CD1c-positive myeloid dendritic cell (primary cell): Measurements from ENCODE around the gene GPC5.
"Not testable (repeated sequence)": the region's sequence is repeated elsewhere in the genome, so short reads cannot be mapped to it uniquely, and the experiment has no call there.

Experiments
- DNase-seq: peaks from one replicate; pipeline ENCODE4 v3.0.0-alpha.2; 2016; ENCODE audit errors: extremely low spot score

The GPC5 gene

GRCh38 chr13:92538164-92538563 lies 1139.7 kb downstream of the GPC5 start:
- DNase-seq: no peak

DNA sequence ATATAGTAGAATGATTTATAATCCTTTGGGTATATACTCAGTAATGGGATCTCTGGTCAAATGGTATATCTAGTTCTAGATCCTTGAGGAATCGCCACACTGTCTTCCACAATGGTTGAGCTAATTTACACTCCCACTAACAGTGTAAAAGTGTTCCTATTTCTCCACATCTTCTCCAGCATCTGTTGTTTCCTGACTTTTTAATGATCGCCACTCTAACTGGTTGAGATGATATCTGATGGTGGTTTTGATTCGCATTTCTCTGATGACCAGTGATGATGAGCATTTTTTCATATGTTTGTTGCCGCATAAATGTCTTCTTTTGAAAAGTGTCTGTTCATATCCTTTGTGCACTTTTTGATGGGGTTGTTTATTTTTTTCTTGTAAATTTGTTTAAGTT lies 1140.7 kb downstream of the GPC5 start:
- DNase-seq: not testable (repeated sequence)

- no peak for DNase-seq
These were observed 1148.8 kb downstream of the GPC5 start for GRCh38 chr13:92547266-92547665.

- no peak for DNase-seq
These were observed 1150.9 kb downstream of the GPC5 start for GRCh38 chr13:92549276-92549675.

GRCh38 chr13:92553470-92554114 lies 1155.2 kb downstream of the GPC5 start:
- DNase-seq: no peak

DNA sequence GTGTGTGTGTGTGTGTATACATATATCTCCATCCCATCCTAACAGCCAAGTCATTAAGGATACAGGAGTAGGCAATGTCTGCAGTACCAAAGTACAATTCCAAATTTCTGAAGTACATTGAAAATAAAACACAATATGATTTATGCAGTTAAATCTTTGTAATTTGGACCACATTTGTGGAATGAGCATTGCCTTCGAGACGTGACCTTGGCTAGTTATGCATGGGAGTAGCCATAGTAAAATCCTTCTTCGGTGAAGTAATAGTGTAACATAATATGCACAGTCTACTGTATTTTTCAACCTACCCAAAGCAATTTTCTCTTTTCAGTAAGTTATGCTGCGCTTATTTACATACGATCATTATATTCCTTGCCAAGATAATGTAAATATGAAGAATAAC lies 1162.5 kb downstream of the GPC5 start:
- DNase-seq: no peak

DNA sequence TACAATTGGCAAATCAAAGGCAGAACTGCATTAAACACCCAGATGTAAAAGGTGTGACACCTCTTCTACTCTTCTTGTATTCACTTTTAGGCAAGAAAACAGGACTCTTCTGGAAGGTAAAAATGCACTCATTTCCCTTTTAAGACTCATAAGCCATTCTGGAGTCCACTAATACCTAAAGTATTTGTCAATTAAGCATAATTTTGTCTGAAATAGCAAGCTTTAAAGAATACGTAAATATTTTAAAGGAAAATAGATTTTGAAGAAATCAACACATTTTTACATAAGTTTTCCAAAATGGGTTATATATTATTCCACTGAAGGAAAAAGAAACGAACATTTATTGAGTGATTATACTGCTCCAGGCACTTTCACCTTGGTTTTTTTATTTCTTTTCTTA lies 1166.5 kb downstream of the GPC5 start:
- no peak for DNase-seq

DNA sequence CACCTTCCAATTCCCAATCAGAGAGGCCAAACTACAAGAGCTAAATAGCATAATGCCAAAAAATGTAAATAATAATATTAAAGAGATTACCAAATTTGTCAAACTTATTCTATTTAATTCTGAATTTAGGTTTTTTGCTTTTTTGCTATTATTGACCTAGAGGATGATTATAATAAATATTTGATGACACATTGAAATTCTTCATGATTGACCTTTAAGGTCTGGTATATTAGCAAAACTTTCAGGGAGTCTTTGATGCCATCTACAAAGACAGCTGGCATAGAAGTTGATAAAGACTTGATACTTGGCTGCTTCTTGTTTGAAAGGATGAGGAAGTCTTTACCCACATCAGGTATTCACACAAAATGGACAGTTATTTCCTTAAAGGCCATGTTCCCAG lies 1168.3 kb downstream of the GPC5 start:
- no peak for DNase-seq

- no peak for DNase-seq
These were observed 1173.8 kb downstream of the GPC5 start for GRCh38 chr13:92572190-92572589.

- no peak for DNase-seq
These were observed 1175.1 kb downstream of the GPC5 start for GRCh38 chr13:92573467-92574057.

- no peak for DNase-seq
These were observed 1176.1 kb downstream of the GPC5 start for GRCh38 chr13:92574499-92574898.

- no peak for DNase-seq
These were observed 1177.4 kb downstream of the GPC5 start for GRCh38 chr13:92575777-92576176.

DNA sequence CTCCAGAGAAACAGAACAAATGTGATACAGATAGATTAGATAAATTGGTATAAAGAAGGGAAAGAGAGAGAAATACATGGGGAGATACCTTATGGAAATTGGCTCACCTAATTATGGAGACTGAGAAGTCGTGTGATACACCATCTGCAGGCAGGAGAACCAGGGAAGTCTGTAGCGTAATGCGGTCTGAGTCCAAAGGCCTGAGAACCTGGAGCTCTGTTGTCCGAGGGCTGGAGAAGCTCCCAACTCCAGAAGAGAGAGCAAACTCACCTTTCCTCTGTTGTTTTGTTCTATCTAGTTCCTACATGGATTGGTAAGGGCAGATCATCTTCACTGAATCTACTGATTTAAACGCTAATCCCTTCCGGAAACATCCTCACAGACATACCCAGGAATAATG lies 1179.9 kb downstream of the GPC5 start:
- DNase-seq: no peak

GRCh38 chr13:92589955-92590354 lies 1191.5 kb downstream of the GPC5 start:
- DNase-seq: no peak

- DNase-seq: no peak
These were observed 1192.1 kb downstream of the GPC5 start for GRCh38 chr13:92590503-92590908.

DNA sequence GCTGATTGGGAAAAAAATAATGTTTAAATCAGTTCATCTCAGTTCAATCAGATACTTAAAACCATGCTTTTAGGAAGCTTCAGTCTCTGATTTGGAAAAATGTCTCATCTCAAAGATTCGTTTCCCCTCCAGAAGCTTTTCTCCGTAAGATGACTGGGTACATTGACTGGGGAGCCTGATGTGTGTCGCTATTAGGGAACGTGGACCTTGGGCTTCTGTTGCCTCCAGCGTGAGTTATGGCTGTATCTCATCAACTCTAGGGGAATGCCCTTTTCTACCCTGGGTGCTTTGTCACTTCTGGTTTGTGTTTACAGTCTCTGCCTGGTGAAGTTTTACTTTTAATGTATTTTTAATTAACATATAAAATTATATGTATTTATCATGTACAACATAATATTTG lies 1192.7 kb downstream of the GPC5 start:
- DNase-seq: no peak

GRCh38 chr13:92592757-92593156 lies 1194.3 kb downstream of the GPC5 start:
- no peak for DNase-seq

GRCh38 chr13:92602560-92602959 lies 1204.1 kb downstream of the GPC5 start:
- no peak for DNase-seq

GRCh38 chr13:92609376-92609775 lies 1211.0 kb downstream of the GPC5 start:
- no peak for DNase-seq

DNA sequence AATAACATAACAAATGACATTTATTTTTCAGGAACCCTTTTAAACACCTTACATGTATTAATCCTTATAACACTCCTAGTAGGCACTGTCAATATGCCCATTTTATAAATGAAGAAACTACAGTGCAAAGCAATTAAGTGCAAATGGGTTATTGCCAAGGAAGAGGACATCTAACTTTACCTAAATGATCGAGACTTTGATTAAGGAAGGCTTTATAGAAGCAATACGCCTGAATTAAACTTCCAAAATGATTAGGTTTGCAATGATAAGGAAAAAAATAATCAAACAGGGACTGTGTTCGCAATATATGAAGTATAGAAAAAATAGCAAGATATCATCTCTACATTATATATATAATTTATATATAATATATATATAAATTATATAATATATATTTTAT lies 1214.5 kb downstream of the GPC5 start:
- DNase-seq: no peak

DNA sequence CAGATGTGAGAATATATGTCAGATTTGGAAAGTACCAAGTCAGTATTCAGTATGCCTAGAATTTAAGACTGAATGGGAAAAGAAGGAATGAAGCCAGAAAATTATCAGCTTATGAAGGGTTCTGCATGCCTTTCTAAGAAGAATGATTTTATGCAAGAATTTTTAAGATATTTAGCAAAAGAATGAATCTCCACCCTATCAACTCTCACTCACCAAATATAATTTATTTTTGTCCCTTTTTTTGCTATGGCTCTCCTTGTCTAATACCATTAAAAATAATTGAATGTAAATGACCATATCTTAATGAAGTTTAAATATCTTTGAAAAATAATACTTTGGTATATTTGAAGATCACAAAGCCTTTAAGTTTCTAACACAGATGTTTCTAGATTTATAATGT lies 1215.5 kb downstream of the GPC5 start:
- DNase-seq: no peak

- no peak for DNase-seq
These were observed 1223.6 kb downstream of the GPC5 start for GRCh38 chr13:92621985-92622384.

DNA sequence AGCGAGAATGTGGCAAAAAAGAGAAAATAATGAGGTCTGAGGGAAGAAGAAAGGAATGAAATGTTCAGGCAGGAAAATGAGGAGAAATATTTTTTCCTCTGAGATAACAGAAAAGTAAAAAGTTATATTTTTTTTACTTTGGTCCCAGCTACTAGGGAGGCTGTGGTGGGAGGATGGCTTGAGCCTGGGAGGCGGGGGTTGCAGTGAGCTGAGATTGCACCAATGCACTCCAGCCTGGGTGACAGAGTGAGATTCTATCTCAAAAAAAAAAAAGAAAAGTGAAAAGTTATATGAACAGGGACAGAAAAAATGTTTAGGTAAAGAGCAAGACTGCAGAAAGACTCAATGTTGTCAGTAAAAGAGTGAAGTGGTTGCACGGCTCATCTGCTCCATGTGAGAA lies 1224.5 kb downstream of the GPC5 start:
- DNase-seq: no peak

DNA sequence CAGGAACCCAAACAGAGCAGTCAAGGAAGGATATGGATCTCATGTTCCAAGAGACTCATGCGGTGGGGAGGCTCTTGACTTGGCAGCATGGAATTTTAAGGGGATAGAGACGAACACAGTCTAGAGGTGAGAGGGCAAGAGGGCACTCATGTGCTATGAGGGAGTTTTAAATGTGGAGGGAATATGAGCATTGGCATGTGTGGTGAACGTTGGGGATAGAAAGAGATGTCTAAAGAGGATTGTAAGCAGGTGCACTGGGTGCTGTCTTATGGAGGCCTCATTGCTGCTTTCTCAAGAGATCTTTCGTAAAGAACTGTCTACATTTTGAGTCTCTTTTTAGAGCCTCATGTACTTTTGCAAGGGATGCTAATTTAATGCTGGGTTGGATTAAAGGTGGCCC lies 1227.9 kb downstream of the GPC5 start:
- no peak for DNase-seq
